CD4-positive, alpha-beta T cell treated with Interleukin-12 subunit alpha and Interleukin-12 subunit beta, for 1 hour (primary cell): ENCODE results near the gene SDCCAG8.

Source experiments
- DNase-seq: peaks from one replicate; pipeline ENCODE4 v3.0.0-alpha.2; 2020

Gene SDCCAG8

DNA sequence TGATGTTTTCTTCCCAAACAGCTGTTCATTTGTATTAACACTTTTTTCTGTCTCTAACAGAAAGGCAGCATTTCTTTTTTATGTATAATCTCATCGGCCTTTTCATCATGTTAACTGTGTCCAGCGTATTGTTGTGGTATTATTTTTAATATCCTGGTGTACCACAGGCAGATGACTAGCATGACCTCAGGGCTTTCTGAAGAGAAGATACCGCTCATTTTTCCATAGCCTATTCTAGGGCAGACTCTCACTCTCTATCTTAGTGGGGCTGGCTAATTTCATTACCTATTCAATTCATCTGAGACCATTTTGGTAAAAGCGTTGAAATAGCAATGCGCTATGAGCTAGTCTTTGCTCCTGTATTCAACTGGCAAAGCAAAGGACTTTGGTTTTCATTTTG, 209.9 kb downstream of the SDCCAG8 start:
- DNase-seq = no peak

DNA sequence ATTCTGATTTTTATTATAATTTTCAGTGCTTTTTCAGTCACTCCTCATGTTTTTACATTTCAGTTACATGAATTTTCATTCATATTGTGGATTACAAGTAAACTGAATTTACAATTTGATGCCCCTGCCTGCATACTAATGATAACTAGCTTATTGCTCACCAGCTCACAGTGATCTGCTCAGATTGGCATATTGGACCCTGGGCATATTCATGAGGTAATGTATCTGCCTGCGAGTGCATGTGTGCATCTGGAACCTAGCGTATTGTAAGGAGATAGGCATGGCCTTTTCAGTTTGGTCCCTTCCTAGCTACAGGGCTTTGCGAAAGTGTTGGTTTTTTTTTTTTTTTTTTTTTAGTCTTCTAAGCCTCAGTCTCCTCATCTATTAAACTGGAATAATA, 213.7 kb downstream of the SDCCAG8 start:
- no peak for DNase-seq

GRCh38 chr1:243470502-243470901, 214.7 kb downstream of the SDCCAG8 start:
- no peak for DNase-seq

DNA sequence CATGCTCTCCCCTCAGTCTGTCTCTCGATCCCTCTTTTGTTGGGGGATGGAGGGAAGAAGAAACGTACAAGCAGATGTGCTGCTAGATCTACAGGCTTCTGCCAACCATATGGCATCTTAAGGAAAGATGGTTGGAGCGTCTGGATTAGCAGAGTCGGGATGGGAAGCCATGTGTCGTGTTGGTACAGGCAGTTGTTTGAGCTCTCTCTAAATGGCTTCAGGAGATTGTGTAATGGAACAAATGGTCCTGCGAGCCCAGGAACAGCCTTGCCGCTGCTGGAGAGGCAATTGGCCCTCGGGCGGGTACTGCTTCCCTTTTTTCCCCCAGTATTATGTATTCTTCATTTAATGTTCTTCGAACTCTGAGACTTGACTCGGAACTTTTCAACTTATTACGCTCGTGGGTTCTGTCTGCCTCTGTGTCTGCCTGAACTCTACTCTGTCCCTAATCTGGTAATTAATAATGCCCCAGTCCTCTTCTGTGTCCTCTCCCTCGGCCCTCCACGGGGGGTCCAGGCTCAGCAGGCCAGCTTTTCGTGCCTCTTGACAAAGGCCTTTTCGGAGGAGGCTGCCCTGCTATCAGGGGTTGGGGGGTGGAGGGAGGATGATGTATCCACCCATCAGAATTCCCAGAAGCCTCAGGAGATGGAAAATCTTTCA, 215.3 kb downstream of the SDCCAG8 start:
- DNase-seq = no peak

DNA sequence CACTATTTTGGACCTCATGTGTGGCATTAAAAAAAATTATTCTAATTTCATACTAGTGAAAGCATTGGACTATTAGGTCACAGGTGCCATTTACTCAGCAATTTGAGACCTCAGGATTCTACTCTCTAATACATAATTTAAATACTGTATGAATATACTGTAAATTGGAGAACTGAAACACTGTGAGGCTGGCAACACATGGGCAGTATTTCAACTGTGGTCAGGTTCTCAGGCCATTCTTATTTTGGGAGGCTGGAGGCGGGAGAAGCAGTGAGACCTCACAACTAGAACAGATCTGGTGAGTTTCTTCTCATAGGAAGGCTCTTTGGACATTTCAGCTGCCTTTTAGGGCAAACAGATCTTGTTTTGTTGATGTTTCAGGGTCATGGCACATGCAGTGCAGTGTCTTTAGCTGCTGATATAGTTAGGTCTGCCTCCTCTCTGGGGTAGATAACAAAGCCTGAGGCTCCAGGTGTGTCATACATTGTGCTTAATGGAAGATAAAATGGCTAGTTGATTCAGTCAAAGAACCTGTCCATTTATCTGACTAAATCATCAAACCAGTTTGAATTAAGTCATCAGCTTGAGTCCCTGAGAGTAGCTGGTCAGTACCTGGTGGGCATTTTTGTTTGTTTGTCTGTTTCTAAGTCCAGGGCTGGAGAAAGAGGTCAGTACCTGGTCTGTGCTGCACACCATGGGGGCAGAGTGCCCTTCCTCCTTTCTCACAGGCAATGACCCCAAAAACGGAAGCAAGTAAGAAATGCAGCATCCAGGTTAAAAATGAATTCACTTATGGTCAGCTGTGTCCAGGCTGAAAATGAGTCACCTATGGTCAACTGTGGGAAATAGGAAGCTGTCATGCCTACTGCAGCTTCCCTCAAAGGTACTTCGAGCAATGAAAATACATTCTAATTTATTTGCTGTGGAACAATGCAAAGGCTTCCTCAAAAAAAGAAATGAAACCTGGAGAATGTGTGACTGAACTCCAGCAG, 216.2 kb downstream of the SDCCAG8 start:
- DNase-seq = no peak

GRCh38 chr1:243473227-243474135, 217.6 kb downstream of the SDCCAG8 start:
- no peak for DNase-seq

GRCh38 chr1:243474136-243474881, 218.5 kb downstream of the SDCCAG8 start:
- no peak for DNase-seq

- DNase-seq = no peak
These were observed 219.1 kb downstream of the SDCCAG8 start for GRCh38 chr1:243474906-243475305.

- no peak for DNase-seq
These were observed 220.1 kb downstream of the SDCCAG8 start for GRCh38 chr1:243475966-243476365.

GRCh38 chr1:243477731-243478290, 222.0 kb downstream of the SDCCAG8 start:
- no peak for DNase-seq

- no peak for DNase-seq
These were observed 225.3 kb downstream of the SDCCAG8 start for GRCh38 chr1:243481101-243481500.

DNA sequence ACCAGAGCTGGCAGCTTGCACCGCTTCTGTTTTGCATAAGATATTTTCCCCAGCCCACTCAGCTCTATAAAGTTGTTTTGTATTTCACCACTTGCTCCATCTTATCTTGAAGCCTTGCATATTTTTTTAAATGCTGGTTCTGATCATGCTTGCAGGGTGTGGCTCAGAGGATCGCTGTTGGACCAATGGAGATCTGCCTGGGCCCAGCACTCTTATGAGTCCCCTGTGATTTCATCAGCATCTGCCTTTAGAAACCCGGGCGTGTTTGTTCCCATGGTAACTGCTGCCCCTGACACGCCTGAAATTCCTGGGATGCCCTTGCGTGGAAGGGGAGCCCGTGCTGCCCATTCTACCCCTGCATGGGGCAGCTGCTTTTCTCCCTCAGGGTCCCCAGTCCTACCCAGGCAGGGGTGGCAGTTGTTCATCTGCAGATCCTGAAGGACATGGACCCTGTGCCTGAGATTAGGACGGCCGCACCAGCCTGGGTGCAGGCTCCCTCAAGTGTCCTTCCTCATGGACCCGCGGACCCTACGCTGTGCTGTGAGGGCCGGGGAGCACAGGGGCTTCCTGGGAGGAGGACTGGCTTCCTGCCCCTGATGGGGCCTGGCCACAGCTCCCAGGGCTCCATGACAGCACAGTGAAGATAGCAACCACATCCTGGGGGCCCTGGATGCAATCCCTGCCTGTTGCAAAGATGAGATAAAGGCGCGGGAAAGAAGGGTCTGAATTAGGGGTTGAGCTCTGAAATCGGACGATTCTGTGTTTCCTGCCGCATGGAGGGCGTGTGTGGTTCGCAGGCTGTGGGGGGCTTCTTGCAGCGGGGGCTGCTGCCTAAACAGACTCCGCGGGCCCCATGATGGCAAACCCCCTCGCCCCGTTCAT, 226.5 kb downstream of the SDCCAG8 start:
- DNase-seq = no peak

DNA sequence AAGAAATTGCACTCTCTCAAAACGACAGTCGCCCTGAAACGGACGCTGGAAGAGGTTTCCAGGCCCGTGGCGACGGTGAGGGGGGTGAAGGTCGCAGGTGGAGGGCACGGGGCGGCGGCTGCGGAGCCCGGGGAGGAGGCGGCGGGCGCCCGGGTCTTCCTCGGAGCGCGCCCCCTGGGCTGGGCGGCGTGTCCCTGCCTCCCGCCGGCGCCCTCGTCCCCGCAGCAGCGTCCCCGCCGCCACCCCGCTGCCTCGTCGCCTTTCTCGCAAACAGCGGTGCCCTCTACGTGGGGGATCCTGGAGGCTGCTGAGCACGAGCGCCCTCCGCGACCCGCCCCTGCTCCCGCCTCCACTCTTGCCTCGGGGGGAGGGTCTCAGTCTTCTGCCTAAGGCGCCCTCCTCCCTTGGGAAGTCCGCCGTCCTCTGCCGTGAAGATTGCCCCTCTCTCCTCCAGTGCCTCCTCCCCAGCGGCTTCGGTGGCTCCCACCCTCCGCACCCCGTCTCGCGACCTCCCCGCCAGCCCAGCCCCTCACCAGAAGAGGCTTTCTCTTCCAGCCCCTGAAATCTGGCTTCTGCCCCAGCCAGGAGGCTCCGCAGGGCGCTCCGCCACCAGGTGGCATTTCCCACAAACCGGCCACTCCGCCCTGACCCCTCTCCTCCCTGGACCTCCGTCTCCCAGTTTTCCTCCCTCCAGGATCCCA, 227.4 kb downstream of the SDCCAG8 start:
- no peak for DNase-seq

DNA sequence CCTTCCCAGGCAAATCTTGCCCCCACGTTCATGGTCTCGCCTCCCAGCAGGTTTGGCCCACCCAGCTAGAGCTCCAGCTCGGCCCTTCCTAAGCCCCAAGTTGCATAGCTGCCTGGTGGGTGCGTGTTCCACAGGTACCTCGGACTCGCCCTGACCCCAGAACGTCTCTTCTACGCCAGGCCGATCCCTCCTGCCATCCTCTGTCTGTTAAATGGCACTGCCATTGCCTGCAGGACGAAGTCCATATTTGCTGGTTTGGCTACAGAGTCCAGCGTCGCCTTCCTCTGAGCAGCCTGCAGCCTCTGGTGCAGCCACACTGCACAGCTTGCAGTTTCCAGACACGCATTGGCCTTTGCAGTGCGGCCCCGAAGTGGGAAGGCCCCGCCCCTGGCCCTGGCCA, 228.1 kb downstream of the SDCCAG8 start:
- DNase-seq = no peak

DNA sequence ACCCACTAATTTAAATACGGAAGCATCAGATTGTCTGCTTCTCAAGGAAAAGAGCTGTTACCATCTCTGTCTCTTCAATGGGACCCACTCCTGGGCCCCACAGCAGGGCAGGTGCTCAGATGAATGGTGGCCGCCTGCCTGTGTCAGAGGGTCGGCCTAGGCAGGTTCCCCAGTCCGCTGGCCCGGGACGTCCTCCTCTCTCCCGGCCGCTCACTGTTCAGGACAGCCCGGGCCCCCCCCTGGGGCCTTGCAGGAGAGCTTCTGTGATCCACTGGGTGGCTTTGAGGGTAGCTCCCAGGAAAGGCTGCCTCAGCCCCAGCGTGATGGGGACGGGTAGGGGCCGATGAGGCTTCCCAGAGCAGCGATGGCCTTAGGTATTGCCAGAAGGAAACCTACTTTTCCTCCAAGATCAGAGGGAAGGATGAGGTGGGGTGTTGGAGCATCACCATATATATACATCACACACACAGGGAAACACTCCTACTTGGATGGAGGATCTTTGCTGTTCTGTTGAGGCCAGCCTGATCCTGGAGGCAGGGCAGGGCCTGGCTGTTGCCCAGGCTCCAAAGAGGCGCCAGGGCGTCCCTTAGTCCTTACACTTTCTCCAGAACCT, 231.3 kb downstream of the SDCCAG8 start:
- no peak for DNase-seq

DNA sequence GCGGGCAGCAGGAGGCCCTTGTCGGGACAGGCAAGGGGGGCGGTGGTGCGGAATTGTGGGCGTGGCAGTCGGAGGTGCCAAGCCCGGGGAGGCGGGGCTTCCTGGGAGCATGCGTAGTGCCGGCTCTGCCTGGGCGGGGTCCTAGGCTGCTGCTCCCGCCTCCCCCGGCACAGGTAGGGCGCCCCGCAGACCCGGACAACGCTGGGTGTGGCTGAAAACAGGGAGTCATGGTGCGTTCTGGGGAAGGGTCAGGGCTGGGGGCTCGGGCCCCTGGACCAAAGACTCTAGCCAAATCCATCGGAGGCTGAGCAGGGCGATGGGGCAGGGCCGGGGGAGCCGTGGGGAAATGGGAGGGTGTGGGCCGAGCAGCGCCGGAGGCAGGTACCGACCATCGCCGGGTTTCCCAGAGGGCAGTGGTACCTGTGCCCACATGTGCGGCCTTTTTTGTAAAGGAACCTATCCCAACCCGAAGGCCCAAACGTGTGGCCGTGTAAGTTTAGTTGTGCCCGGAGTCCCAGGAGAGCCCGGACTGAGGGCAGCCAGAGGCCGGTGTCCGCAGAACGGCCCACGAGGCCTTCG, 231.9 kb downstream of the SDCCAG8 start:
- peak; percentile 40 for DNase-seq

DNA sequence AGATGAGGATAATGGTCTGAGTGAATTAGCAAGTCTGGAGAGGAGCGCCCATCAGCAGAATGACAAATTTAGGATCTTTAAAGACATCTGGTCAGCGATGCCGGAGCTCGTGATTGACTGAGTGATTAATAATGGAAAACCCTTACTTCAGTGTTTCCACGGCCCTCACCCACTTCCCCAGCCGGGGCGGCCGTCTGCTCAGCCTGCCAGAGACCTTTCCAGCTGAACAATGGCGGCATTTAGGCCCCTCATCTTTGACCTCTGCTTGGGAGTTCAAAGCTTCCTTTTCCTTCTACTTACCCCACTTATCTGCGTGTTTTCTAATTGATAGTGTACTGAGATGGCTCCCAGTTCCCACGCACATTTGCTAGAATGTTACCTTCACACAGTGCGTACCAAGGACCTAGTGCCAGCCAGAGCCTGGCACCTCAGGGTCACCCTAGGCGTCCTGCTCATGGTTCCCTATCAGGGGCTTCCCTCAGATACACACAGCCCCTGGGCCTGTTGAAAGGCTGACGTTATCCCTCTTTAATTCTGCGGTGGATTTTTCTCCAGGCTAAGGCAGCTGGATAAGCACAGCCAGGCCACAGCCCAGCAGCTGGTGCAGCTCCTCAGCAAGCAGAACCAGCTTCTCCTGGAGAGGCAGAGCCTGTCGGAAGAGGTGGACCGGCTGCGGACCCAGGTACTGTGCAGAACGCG, 232.8 kb downstream of the SDCCAG8 start:
- DNase-seq = no peak

DNA sequence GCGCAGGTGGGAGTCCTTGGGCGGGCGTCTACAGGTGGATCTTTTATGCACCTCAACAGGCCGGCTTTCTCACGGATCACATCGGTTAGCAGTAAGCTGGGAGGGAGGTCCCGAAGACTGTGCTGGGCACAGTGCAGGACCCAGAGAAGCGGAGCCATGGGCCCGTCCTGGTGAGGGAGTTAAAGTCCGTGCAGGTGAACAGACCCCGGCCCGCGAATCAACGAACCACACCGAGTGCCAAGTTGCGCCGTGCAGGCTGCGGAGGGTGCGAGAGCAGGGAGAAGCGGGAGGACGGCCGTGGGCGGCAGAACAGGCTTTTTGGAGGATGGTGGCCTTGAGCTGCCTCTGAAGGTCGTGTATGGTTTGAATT, 233.3 kb downstream of the SDCCAG8 start:
- no peak for DNase-seq
